ENCODE results near the gene RPS6KB2.
"Not testable (repeated sequence)": the region's sequence is repeated elsewhere in the genome, so short reads cannot be mapped to it uniquely, and the experiment has no call there.

Gene RPS6KB2

GRCh38 chr11:67445515-67445914, 17.2 kb downstream of the RPS6KB2 start:
- DNase-seq, result no peak

- no peak for DNase-seq
Observed at GRCh38 chr11:67448220-67448609, 19.9 kb downstream of the RPS6KB2 start.

GRCh38 chr11:67449116-67449844, 21.0 kb downstream of the RPS6KB2 start:
- no peak for DNase-seq

GRCh38 chr11:67450796-67451657, 22.7 kb downstream of the RPS6KB2 start:
- no peak for DNase-seq

- no peak for DNase-seq
Observed at GRCh38 chr11:67451658-67451976, 23.3 kb downstream of the RPS6KB2 start.

GRCh38 chr11:67452141-67452952, 24.1 kb downstream of the RPS6KB2 start, which contains the start of gene GPR152:
TSS of gene GPR152 (minus strand) at chr11:67452729. CDS start at chr11:67452724, 5 bp downstream.
- DNase-seq, result no peak

- DNase-seq, result no peak
Observed at GRCh38 chr11:67453816-67454732, 25.8 kb downstream of the RPS6KB2 start.

GRCh38 chr11:67455054-67455453, 26.8 kb downstream of the RPS6KB2 start, which contains the start of gene CABP4:
TSS of gene CABP4 (plus strand) at chr11:67455354. CDS start at chr11:67455424, 70 bp downstream.
- no peak for DNase-seq

- no peak for DNase-seq
Observed at GRCh38 chr11:67456068-67456705, 27.9 kb downstream of the RPS6KB2 start.

- DNase-seq, result no peak
Observed at GRCh38 chr11:67457453-67457852, 29.2 kb downstream of the RPS6KB2 start.

GRCh38 chr11:67458266-67458665, 30.0 kb downstream of the RPS6KB2 start:
- no peak for DNase-seq

GRCh38 chr11:67463186-67463585, 34.9 kb downstream of the RPS6KB2 start:
- no peak for DNase-seq

GRCh38 chr11:67463680-67464410, 35.6 kb downstream of the RPS6KB2 start:
- DNase-seq, result peak in 1 of 2 donors; percentile 68

GRCh38 chr11:67464411-67465188, 36.3 kb downstream of the RPS6KB2 start:
- DNase-seq, result peak; percentile 95 to 96

- DNase-seq, result no peak
Observed at GRCh38 chr11:67465189-67465510, 36.9 kb downstream of the RPS6KB2 start.

- DNase-seq, result not testable (repeated sequence)
Observed at GRCh38 chr11:67465530-67465929, 37.2 kb downstream of the RPS6KB2 start.

- DNase-seq, result no peak
Observed at GRCh38 chr11:67466367-67466766, 38.1 kb downstream of the RPS6KB2 start.

- DNase-seq, result no peak
Observed at GRCh38 chr11:67466962-67467771, 38.9 kb downstream of the RPS6KB2 start.

- no peak for DNase-seq
Observed at GRCh38 chr11:67468056-67468455, 39.8 kb downstream of the RPS6KB2 start.

Measured in CD4-positive, alpha-beta T cell treated with Interleukin-4 for 1 hour (primary cell).